ENCODE results near the gene GGTLC1.

GGTLC1 gene

DNA sequence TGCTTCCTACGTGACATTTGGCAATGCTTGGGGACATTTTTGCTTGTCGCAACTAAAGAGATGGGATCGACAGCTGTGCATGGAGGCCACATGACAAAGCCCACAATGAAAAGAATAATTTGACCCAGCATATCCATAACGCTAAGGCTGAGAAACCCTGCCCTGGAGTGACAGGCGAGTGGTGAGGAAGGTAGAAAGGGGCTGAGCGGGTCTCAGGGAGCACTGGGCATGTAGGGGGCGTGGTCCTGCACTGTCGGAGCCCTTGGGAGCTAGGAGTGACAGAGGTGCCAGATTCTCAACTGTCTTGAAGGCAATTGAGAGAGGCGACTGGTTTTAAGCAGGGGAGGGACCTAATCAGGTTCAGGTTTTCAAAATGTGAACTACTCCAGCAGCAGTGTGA lies 13.6 kb downstream of the GGTLC1 start:
- Histone ChIP-seq H3K9ac (ENCODE audit: low read length) (no peak overlapping the region), H3K4me2 (ENCODE audit: low read length) (no peak overlapping the region), H3K9me2 (ENCODE audit: low read depth, low read length) (no peaks in the 10 kb centered on the region), H3K27me3 (ENCODE audit: insufficient read depth, low read length) (no peaks in the 10 kb centered on the region), H3K27ac (ENCODE audit: low read depth, low read length, poor library complexity, severe bottlenecking) (no peak overlapping the region), H3K79me2 (ENCODE audit: insufficient read depth, low read length) (no peaks in the 10 kb centered on the region), H3F3A (ENCODE audit: insufficient read depth, low read length) (no peaks in the 10 kb centered on the region), H3K4me1 (ENCODE audit: insufficient read depth, low read length, severe bottlenecking) (no peaks in the 10 kb centered on the region), H3K9me3 (ENCODE audit: low read length) (no peaks in the 10 kb centered on the region), H4K20me1 (ENCODE audit: insufficient read depth, low read length) (no peaks in the 10 kb centered on the region), H3K36me3 (ENCODE audit: insufficient read depth, low read length) (no peaks in the 10 kb centered on the region), H3K4me3 (ENCODE audit: low read depth, low read length, poor library complexity, severe bottlenecking) (no peak overlapping the region), H2AFZ (ENCODE audit: low read length) (no peak overlapping the region)
- TF ChIP-seq EZH2 (IDR thresholded peaks at IDR 0.05; ENCODE audit: borderline replicate concordance, low read length), result no peak
- TF ChIP-seq, protein P1, sequence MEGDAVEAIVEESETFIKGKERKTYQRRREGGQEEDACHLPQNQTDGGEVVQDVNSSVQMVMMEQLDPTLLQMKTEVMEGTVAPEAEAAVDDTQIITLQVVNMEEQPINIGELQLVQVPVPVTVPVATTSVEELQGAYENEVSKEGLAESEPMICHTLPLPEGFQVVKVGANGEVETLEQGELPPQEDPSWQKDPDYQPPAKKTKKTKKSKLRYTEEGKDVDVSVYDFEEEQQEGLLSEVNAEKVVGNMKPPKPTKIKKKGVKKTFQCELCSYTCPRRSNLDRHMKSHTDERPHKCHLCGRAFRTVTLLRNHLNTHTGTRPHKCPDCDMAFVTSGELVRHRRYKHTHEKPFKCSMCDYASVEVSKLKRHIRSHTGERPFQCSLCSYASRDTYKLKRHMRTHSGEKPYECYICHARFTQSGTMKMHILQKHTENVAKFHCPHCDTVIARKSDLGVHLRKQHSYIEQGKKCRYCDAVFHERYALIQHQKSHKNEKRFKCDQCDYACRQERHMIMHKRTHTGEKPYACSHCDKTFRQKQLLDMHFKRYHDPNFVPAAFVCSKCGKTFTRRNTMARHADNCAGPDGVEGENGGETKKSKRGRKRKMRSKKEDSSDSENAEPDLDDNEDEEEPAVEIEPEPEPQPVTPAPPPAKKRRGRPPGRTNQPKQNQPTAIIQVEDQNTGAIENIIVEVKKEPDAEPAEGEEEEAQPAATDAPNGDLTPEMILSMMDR (IDR thresholded peaks at IDR 0.05; ENCODE audit: low read length), result no peak

DNA sequence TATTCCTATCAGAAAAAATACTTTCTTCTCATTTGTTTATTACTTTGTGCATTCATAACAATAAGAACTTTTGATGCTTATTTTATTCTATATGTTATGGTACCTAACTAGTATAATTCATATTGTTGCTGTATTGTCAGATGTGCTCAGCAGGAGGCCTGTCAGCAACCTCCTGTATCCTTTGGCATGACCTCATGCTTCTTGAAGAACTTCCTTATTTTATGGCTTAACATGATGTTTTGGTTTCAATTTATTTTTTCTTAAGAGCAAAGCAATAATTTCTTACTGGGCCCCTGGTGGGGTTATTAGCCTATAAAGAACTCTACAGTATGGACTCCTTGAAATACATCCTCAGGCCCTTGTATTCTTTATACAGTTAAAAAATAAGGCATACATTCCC lies 17.3 kb downstream of the GGTLC1 start:
- Histone ChIP-seq H3K4me3 (ENCODE audit: low read depth, low read length, poor library complexity, severe bottlenecking) (no peak overlapping the region), H3F3A (ENCODE audit: insufficient read depth, low read length) (no peaks in the 10 kb centered on the region), H3K9me3 (ENCODE audit: low read length) (no peaks in the 10 kb centered on the region), H3K36me3 (ENCODE audit: insufficient read depth, low read length) (no peaks in the 10 kb centered on the region), H3K4me2 (ENCODE audit: low read length) (no peak overlapping the region), H3K9ac (ENCODE audit: low read length) (no peak overlapping the region), H3K27ac (ENCODE audit: low read depth, low read length, poor library complexity, severe bottlenecking) (no peak overlapping the region), H3K9me2 (ENCODE audit: low read depth, low read length) (no peaks in the 10 kb centered on the region), H3K27me3 (ENCODE audit: insufficient read depth, low read length) (no peaks in the 10 kb centered on the region), H4K20me1 (ENCODE audit: insufficient read depth, low read length) (no peaks in the 10 kb centered on the region), H2AFZ (ENCODE audit: low read length) (no peak overlapping the region), H3K79me2 (ENCODE audit: insufficient read depth, low read length) (no peaks in the 10 kb centered on the region), H3K4me1 (ENCODE audit: insufficient read depth, low read length, severe bottlenecking) (no peaks in the 10 kb centered on the region)
- TF ChIP-seq EZH2 (IDR thresholded peaks at IDR 0.05; ENCODE audit: borderline replicate concordance, low read length), result no peak
- TF ChIP-seq, protein P1 (IDR thresholded peaks at IDR 0.05; ENCODE audit: low read length), result no peak

DNA sequence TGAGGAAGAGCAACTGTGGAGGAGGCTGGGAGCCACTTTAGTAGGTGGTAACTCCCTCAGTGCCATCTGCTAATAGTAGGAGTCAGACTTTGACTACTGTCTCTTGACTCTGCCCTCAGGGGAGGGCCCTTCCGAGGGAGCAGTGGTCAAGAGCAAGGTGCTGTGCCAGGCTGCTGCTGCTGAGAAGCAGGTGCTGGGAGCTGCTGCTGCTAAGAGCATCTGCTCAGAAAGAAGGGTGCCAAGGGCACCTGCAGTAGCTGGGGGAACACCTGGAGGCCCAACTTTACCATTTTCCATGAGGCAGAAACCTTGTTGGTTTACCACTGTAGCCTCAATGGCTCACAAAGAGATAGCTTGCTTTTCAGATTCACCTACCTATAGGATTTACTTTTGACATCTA lies 18.5 kb downstream of the GGTLC1 start:
- Histone ChIP-seq H3K9me2 (ENCODE audit: low read depth, low read length) (no peaks in the 10 kb centered on the region), H4K20me1 (ENCODE audit: insufficient read depth, low read length) (no peaks in the 10 kb centered on the region), H3F3A (ENCODE audit: insufficient read depth, low read length) (no peaks in the 10 kb centered on the region), H3K4me2 (ENCODE audit: low read length) (no peak overlapping the region), H2AFZ (ENCODE audit: low read length) (no peak overlapping the region), H3K9ac (ENCODE audit: low read length) (no peak overlapping the region), H3K4me1 (ENCODE audit: insufficient read depth, low read length, severe bottlenecking) (no peaks in the 10 kb centered on the region), H3K27me3 (ENCODE audit: insufficient read depth, low read length) (no peaks in the 10 kb centered on the region), H3K79me2 (ENCODE audit: insufficient read depth, low read length) (no peaks in the 10 kb centered on the region), H3K4me3 (ENCODE audit: low read depth, low read length, poor library complexity, severe bottlenecking) (no peak overlapping the region), H3K36me3 (ENCODE audit: insufficient read depth, low read length) (no peaks in the 10 kb centered on the region), H3K9me3 (ENCODE audit: low read length) (no peaks in the 10 kb centered on the region), H3K27ac (ENCODE audit: low read depth, low read length, poor library complexity, severe bottlenecking) (no peak overlapping the region)
- TF ChIP-seq, protein P1 (IDR thresholded peaks at IDR 0.05; ENCODE audit: low read length), result no peak
- no peak for TF ChIP-seq EZH2 (IDR thresholded peaks at IDR 0.05; ENCODE audit: borderline replicate concordance, low read length)

All from OCI-LY1 (cell line).